DND-41 (cell line): ENCODE data around the gene TLE4.
A peak's percentile ranks its signal among the peaks of the same experiment; 100 is the strongest.

Experiments used
- ATAC-seq: fragments of 200-7000 bp; cut with Tn5 transposase; 3 replicates; pipeline ENCODE4 v1.9.1; 2021; ENCODE audit warnings: low read depth; ENCODE audit not compliant: insufficient read depth
- DNase-seq: peaks from one replicate; pipeline ENCODE4 v3.0.0-alpha.2; 2020
- H2AFZ ChIP-seq: 2 replicates; pipeline ENCODE4 v1.6.0; 2012; ENCODE audit warnings: low read depth, low read length
- H3K27ac ChIP-seq: 2 replicates; pipeline ENCODE4 v1.5.1; 2012; ENCODE audit warnings: low read length, inconsistent platforms
- H3K27me3 ChIP-seq: fragments of 200-600 bp; sonication (generic); 2 replicates; pipeline ENCODE4 v1.6.0; 2012; ENCODE audit warnings: low read length, mild to moderate bottlenecking, inconsistent platforms; ENCODE audit not compliant: insufficient read depth, poor library complexity
- H3K36me3 ChIP-seq: 2 replicates; pipeline ENCODE4 v1.5.1; 2012; ENCODE audit warnings: low read length, inconsistent platforms; ENCODE audit not compliant: insufficient read depth
- H3K4me1 ChIP-seq: 2 replicates; pipeline ENCODE4 v1.5.1; 2012; ENCODE audit warnings: mild to moderate bottlenecking, low read length; ENCODE audit not compliant: insufficient read depth
- H3K4me2 ChIP-seq: 2 replicates; pipeline ENCODE4 v1.6.0; 2012; ENCODE audit warnings: mild to moderate bottlenecking, moderate library complexity, low read length, inconsistent platforms; ENCODE audit not compliant: insufficient read depth
- H3K4me3 ChIP-seq, 2 experiments: fragments of 200-600 bp in 1 of 2; shearing (Covaris generic) in 1 of 2; 2 replicates each; pipeline ENCODE4 v1.5.1; 2012 to 2016; ENCODE audit warnings: inconsistent platforms in 2 of 2, low read length in 2 of 2, mild to moderate bottlenecking in 2 of 2, low read depth in 1 of 2, moderate library complexity in 1 of 2
- H3K79me2 ChIP-seq: 2 replicates; pipeline ENCODE4 v1.6.0; 2012; ENCODE audit warnings: low read length, inconsistent platforms; ENCODE audit not compliant: insufficient read depth
- H3K9ac ChIP-seq: 2 replicates; pipeline ENCODE4 v1.6.0; 2012; ENCODE audit warnings: low read depth, mild to moderate bottlenecking, inconsistent platforms, low read length, moderate library complexity
- H3K9me3 ChIP-seq: 2 replicates; pipeline ENCODE4 v1.5.1; 2012; ENCODE audit warnings: low read length, moderate library complexity, mild to moderate bottlenecking, inconsistent platforms; ENCODE audit not compliant: insufficient read depth, severe bottlenecking
- H4K20me1 ChIP-seq: 2 replicates; pipeline ENCODE4 v1.6.0; 2012; ENCODE audit warnings: low read length; ENCODE audit not compliant: insufficient read depth
- CTCF ChIP-seq: IDR thresholded peaks from 2 replicates; pipeline ENCODE4 v1.5.1; 2012; ENCODE audit warnings: borderline replicate concordance, low read length, moderate library complexity, mild to moderate bottlenecking; ENCODE audit not compliant: poor library complexity, severe bottlenecking; ENCODE audit errors: extremely low read depth
- EZH2 ChIP-seq: IDR thresholded peaks from 3 replicates; pipeline ENCODE4 v1.6.1; 2012; ENCODE audit warnings: borderline replicate concordance, low read depth, mild to moderate bottlenecking, moderate library complexity, low read length, inconsistent platforms; ENCODE audit not compliant: severe bottlenecking

TLE4 gene

GRCh38 chr9:79580055-79580454, 8.3 kb downstream of the TLE4 start:
- peaks cover 16% of the 10 kb centered on the region; the same call in 1 of the 2 replicates for H3K79me2 ChIP-seq
- H4K20me1 ChIP-seq: peaks cover 38% of the 10 kb centered on the region
- DNase-seq (no peak), ATAC-seq (no peak)
- H3K27ac ChIP-seq: no peak overlapping the region
- H3K4me3 ChIP-seq: no peak overlapping the region
- H3K36me3 ChIP-seq: peaks cover 17% of the 10 kb centered on the region
- H3K4me1 ChIP-seq: peaks cover 32% of the 10 kb centered on the region
- no peak for TF ChIP-seq CTCF
- TF ChIP-seq EZH2: no peak
- H3K9ac ChIP-seq: no peak overlapping the region
- no peak overlapping the region for H3K4me2 ChIP-seq
- no peaks in the 10 kb centered on the region for H3K9me3 ChIP-seq
- no peak overlapping the region for H2AFZ ChIP-seq
- H3K27me3 ChIP-seq: no peaks in the 10 kb centered on the region

- peak overlapping the region; percentile 4; the same call in 1 of the 2 replicates for H3K9ac ChIP-seq
- peak overlapping the region; percentile 48; the same call in 1 of the 2 replicates for H3K4me2 ChIP-seq
- no peak; the same call in 2 of the 3 replicates for ATAC-seq
- H3K4me3 ChIP-seq: 0 out of 4 replicates have a peak overlapping the region, but pooled peaks of 1 of the 2 experiments have one; percentile 16
- H3K79me2 ChIP-seq: peaks cover 16% of the 10 kb centered on the region; the same call in 1 of the 2 replicates
- H3K27ac ChIP-seq: peak overlapping the region; percentile 50; the same call in 1 of the 2 replicates
- peaks cover 25% of the 10 kb centered on the region for H3K4me1 ChIP-seq
- peaks cover 37% of the 10 kb centered on the region for H4K20me1 ChIP-seq
- no peaks in the 10 kb centered on the region for H3K27me3 ChIP-seq
- H3K36me3 ChIP-seq: peaks cover 17% of the 10 kb centered on the region
- TF ChIP-seq CTCF (no peak), EZH2 (no peak)
- H2AFZ ChIP-seq: no peak overlapping the region
- no peak for DNase-seq
- no peaks in the 10 kb centered on the region for H3K9me3 ChIP-seq
Measured at GRCh38 chr9:79581388-79581787, 9.6 kb downstream of the TLE4 start.

GRCh38 chr9:79581794-79582193, 10.0 kb downstream of the TLE4 start:
- H3K79me2 ChIP-seq: peaks cover 16% of the 10 kb centered on the region; the same call in 1 of the 2 replicates
- TF ChIP-seq CTCF: no peak
- no peak for TF ChIP-seq EZH2
- peak overlapping the region; percentile 4; the same call in 1 of the 2 replicates for H3K9ac ChIP-seq
- peak overlapping the region; percentile 48; the same call in 1 of the 2 replicates for H3K4me2 ChIP-seq
- H3K27ac ChIP-seq: peak overlapping the region; percentile 50; the same call in 1 of the 2 replicates
- DNase-seq (peak; percentile 47), ATAC-seq (peak; percentile 92)
- H3K27me3 ChIP-seq: no peaks in the 10 kb centered on the region
- H3K36me3 ChIP-seq: peaks cover 17% of the 10 kb centered on the region
- H3K4me3 ChIP-seq: 0 out of 4 replicates have a peak overlapping the region, but pooled peaks of 1 of the 2 experiments have one; percentile 16
- no peaks in the 10 kb centered on the region for H3K9me3 ChIP-seq
- H2AFZ ChIP-seq: no peak overlapping the region
- H3K4me1 ChIP-seq: peaks cover 25% of the 10 kb centered on the region
- H4K20me1 ChIP-seq: peaks cover 35% of the 10 kb centered on the region
